ENCODE data around the gene MRPS22.
"Not testable (repeated sequence)": the region's sequence is repeated elsewhere in the genome, so short reads cannot be mapped to it uniquely, and the experiment has no call there.

Gene MRPS22

GRCh38 chr3:139378587-139379241, 34.9 kb downstream of the MRPS22 start:
- no peak for TF ChIP-seq CTCF (conservative IDR thresholded peaks at IDR 0.05)

GRCh38 chr3:139380575-139380974, 36.8 kb downstream of the MRPS22 start:
- H3K27ac ChIP-seq, result no peak overlapping the region
- no peak for TF ChIP-seq CTCF (conservative IDR thresholded peaks at IDR 0.05)

More at GRCh38 chr3:139378587-139379241, 34.9 kb downstream of the MRPS22 start:
- H3K27ac ChIP-seq, result no peak overlapping the region

- H3K27ac ChIP-seq, result not testable (repeated sequence)
Observed at GRCh38 chr3:139382291-139382690, 38.5 kb downstream of the MRPS22 start.

- peak overlapping the region; percentile 92; the same call in 1 of the 2 replicates for H3K27ac ChIP-seq
- no peak for TF ChIP-seq CTCF (conservative IDR thresholded peaks at IDR 0.05)
Observed at GRCh38 chr3:139388077-139388476, 44.3 kb downstream of the MRPS22 start.

GRCh38 chr3:139388821-139389551, 45.2 kb downstream of the MRPS22 start:
- no peak for TF ChIP-seq CTCF (conservative IDR thresholded peaks at IDR 0.05)
- peak overlapping the region; percentile 92 for H3K27ac ChIP-seq

- H3K27ac ChIP-seq, result peak within 1 kb of the TSS; percentile 92
- no peak for TF ChIP-seq CTCF (conservative IDR thresholded peaks at IDR 0.05)
Observed at GRCh38 chr3:139389552-139390368, 45.9 kb downstream of the MRPS22 start, which contains the start of gene COPB2. COPB2 (minus strand) TSS chr3:139389647; CDS start chr3:139389550, 97 bp downstream.

- TF ChIP-seq CTCF (conservative IDR thresholded peaks at IDR 0.05), result no peak
- H3K27ac ChIP-seq, result no peak overlapping the region
Observed at GRCh38 chr3:139394116-139394515, 50.3 kb downstream of the MRPS22 start.

Data from VCaP (cell line).